ENCODE measurements around the gene NFXL1.
A peak's percentile ranks its signal among the peaks of the same experiment; 100 is the strongest.

The NFXL1 gene

GRCh38 chr4:47829438-47829837, 84.9 kb downstream of the NFXL1 start:
- Mint-ChIP-seq H3K4me1 (peaks cover 29% of the 10 kb centered on the region), H3K27ac (no peak overlapping the region), H3K9me3 (no peaks in the 10 kb centered on the region), H3K27me3 (peaks cover 26% of the 10 kb centered on the region), H3K4me3 (no peak overlapping the region)
- DNase-seq (no peak), ATAC-seq (no peak)

GRCh38 chr4:47827343-47828047, 86.9 kb downstream of the NFXL1 start:
- Mint-ChIP-seq H3K27me3 (peaks cover 7% of the 10 kb centered on the region), H3K27ac (no peak overlapping the region), H3K4me3 (peak overlapping the region in 1 of 2 donors; percentile 50), H3K4me1 (peaks cover 29% of the 10 kb centered on the region), H3K9me3 (no peaks in the 10 kb centered on the region)
- ATAC-seq (no peak), DNase-seq (no peak)

- Mint-ChIP-seq H3K4me1 (peaks cover 13% of the 10 kb centered on the region), H3K27me3 (peaks cover 6% of the 10 kb centered on the region), H3K9me3 (no peaks in the 10 kb centered on the region), H3K4me3 (no peak overlapping the region), H3K27ac (no peak overlapping the region)
- DNase-seq (no peak), ATAC-seq (no peak)
Observed at GRCh38 chr4:47824840-47825239, 89.5 kb downstream of the NFXL1 start.

- peaks cover 17% of the 10 kb centered on the region for H3K27me3 Mint-ChIP-seq
- H3K4me3 Mint-ChIP-seq = no peak overlapping the region
- ATAC-seq = no peak
- no peaks in the 10 kb centered on the region for H3K9me3 Mint-ChIP-seq
- H3K27ac Mint-ChIP-seq = no peak overlapping the region
- H3K4me1 Mint-ChIP-seq = peaks cover 6% of the 10 kb centered on the region
- DNase-seq = no peak
Observed at GRCh38 chr4:47819178-47819577, 95.2 kb downstream of the NFXL1 start.

GRCh38 chr4:47817275-47817674, 97.1 kb downstream of the NFXL1 start:
- Mint-ChIP-seq H3K4me3 (no peak overlapping the region), H3K4me1 (peaks cover 6% of the 10 kb centered on the region), H3K27me3 (peaks cover 26% of the 10 kb centered on the region), H3K27ac (no peak overlapping the region), H3K9me3 (no peaks in the 10 kb centered on the region)
- ATAC-seq (no peak), DNase-seq (no peak)

- DNase-seq (no peak), ATAC-seq (no peak)
- Mint-ChIP-seq H3K4me3 (no peak overlapping the region), H3K4me1 (peaks cover 6% of the 10 kb centered on the region), H3K27ac (no peak overlapping the region), H3K27me3 (peaks cover 26% of the 10 kb centered on the region), H3K9me3 (no peaks in the 10 kb centered on the region)
Observed at GRCh38 chr4:47816748-47817147, 97.6 kb downstream of the NFXL1 start.

GRCh38 chr4:47814618-47815295, 99.6 kb downstream of the NFXL1 start:
- no peak overlapping the region for H3K4me3 Mint-ChIP-seq
- peaks cover 26% of the 10 kb centered on the region for H3K27me3 Mint-ChIP-seq
- no peaks in the 10 kb centered on the region for H3K9me3 Mint-ChIP-seq
- peaks cover 5% of the 10 kb centered on the region for H3K4me1 Mint-ChIP-seq
- ATAC-seq (no peak), DNase-seq (no peak)
- H3K27ac Mint-ChIP-seq = no peak overlapping the region

GRCh38 chr4:47809654-47810203, 104.7 kb downstream of the NFXL1 start:
- Mint-ChIP-seq H3K4me3 (no peak overlapping the region), H3K9me3 (no peaks in the 10 kb centered on the region), H3K27ac (no peak overlapping the region), H3K27me3 (peaks cover 14% of the 10 kb centered on the region), H3K4me1 (no peaks in the 10 kb centered on the region)
- DNase-seq (no peak), ATAC-seq (no peak)

GRCh38 chr4:47804598-47804997, 109.8 kb downstream of the NFXL1 start:
- Mint-ChIP-seq H3K27me3 (no peaks in the 10 kb centered on the region), H3K4me3 (no peak overlapping the region), H3K4me1 (no peaks in the 10 kb centered on the region), H3K27ac (no peak overlapping the region), H3K9me3 (no peaks in the 10 kb centered on the region)
- ATAC-seq (no peak), DNase-seq (no peak)

- no peaks in the 10 kb centered on the region for H3K27me3 Mint-ChIP-seq
- ATAC-seq = no peak
- no peaks in the 10 kb centered on the region for H3K9me3 Mint-ChIP-seq
- no peak for DNase-seq
- no peak overlapping the region for H3K4me3 Mint-ChIP-seq
- H3K27ac Mint-ChIP-seq = peak overlapping the region in 1 of 2 donors; percentile 5
- H3K4me1 Mint-ChIP-seq = no peaks in the 10 kb centered on the region
Observed at GRCh38 chr4:47801481-47802002, 112.8 kb downstream of the NFXL1 start.

- Mint-ChIP-seq H3K4me3 (no peak overlapping the region), H3K27ac (no peak overlapping the region), H3K9me3 (no peaks in the 10 kb centered on the region), H3K4me1 (no peaks in the 10 kb centered on the region), H3K27me3 (no peaks in the 10 kb centered on the region)
- ATAC-seq (no peak), DNase-seq (no peak)
Observed at GRCh38 chr4:47798165-47798564, 116.2 kb downstream of the NFXL1 start.
